NT2/D1 (cell line): ENCODE measurements around the gene KRT27.

Source experiments
- YY1 ChIP-seq: IDR thresholded peaks from 2 replicates; pipeline ENCODE4 v1.6.1; 2011; ENCODE audit not compliant: insufficient read length, insufficient read depth
- ZNF274 ChIP-seq: IDR thresholded peaks from 2 replicates; pipeline ENCODE4 v1.6.1; 2011; ENCODE audit warnings: mild to moderate bottlenecking, low read depth, low read length

GRCh38 chr17:40793832-40794231, 11.5 kb upstream of the KRT27 start:
- no peak for TF ChIP-seq ZNF274
- TF ChIP-seq YY1, result no peak
